Gastroesophageal sphincter (tissue), 4 donors: ENCODE results near the gene C2CD4C. TPM values are rescaled to one million over a fixed set of nuclear protein-coding genes. Genes with fewer than 3 reads are reported as not detected.

Experiments used
- ATAC-seq: fragments of 150-250 bp; one replicate; pipeline ENCODE4 v1.9.1; 2016; ENCODE audit warnings: mild to moderate bottlenecking, moderate library complexity
- H3K27ac ChIP-seq, 4 donors: fragments of 200-600 bp; sonication (generic) in 3 of 4; 1 replicate in 3 of 4; 2 replicates in 1 of 4; pipeline ENCODE4 v1.5.1; 2016 to 2019
- H3K27me3 ChIP-seq: fragments of 200-600 bp; sonication (generic); one replicate; pipeline ENCODE4 v1.5.1; 2019
- H3K36me3 ChIP-seq, 2 donors: fragments of 200-600 bp; sonication (generic); one replicate each; pipeline ENCODE4 v1.5.1; 2019; ENCODE audit warnings: control low read depth in 1 of 2
- H3K4me1 ChIP-seq, 3 donors: fragments of 200-600 bp; sonication (generic); 1 replicate in 2 of 3; 2 replicates in 1 of 3; pipeline ENCODE4 v1.5.1; 2016 to 2019; ENCODE audit warnings: control low read depth in 2 of 3
- H3K4me3 ChIP-seq, 2 donors: fragments of 200-600 bp; sonication (generic); one replicate each; pipeline ENCODE4 v1.5.1; 2019; ENCODE audit warnings: mild to moderate bottlenecking in 1 of 2, moderate library complexity in 1 of 2
- H3K9me3 ChIP-seq, 3 donors: fragments of 200-600 bp; sonication (generic); one replicate each; pipeline ENCODE4 v1.5.1; 2017 to 2019; ENCODE audit warnings: control low read depth in 2 of 3
- CTCF ChIP-seq, 4 experiments: fragments of 200-600 bp in 2 of 4; fragments of 450-650 bp in 2 of 4; sonication (generic) in 1 of 4; IDR thresholded peaks; one replicate each; pipeline ENCODE4 v1.5.1; 2017 to 2019; ENCODE audit warnings: antibody characterized with exemption in 4 of 4, mild to moderate bottlenecking in 2 of 4, moderate library complexity in 2 of 4
- EP300 ChIP-seq: sonication (generic); formaldehyde crosslinking; IDR thresholded peaks from one replicate; pipeline ENCODE4 v1.6.1; 2017; ENCODE audit warnings: antibody characterized with exemption, mild to moderate bottlenecking
- POLR2A ChIP-seq, 2 donors: fragments of 450-650 bp; IDR thresholded peaks; one replicate each; pipeline ENCODE4 v1.6.1; 2017; ENCODE audit warnings: antibody characterized with exemption in 2 of 2, mild to moderate bottlenecking in 2 of 2, moderate library complexity in 1 of 2
- POLR2AphosphoS5 ChIP-seq: sonication (generic); formaldehyde crosslinking; IDR thresholded peaks from one replicate; pipeline ENCODE4 v1.6.1; 2017; ENCODE audit warnings: antibody characterized with exemption
- WGBS, 2 donors: methylation state at CpG; one replicate each; pipeline ENCODE4 v1.1.5; 2018; ENCODE audit warnings: low coverage in 1 of 2; 5-methylcytosine and 5-hydroxymethylcytosine counted together
- total RNA-seq, 4 donors: library from RNA; depleted of rRNA; stranded (reverse); fragments of >200 nt; gene quantifications; one replicate each; pipeline ENCODE4 v1.1.0, GENCODE V29; 2016

The C2CD4C gene
- total RNA-seq, 4 donors from 2014 or later = 0.19 to 2.7 (median 0.67) TPM; not detected in 1

- TF ChIP-seq EP300 = no peak
- no peak for TF ChIP-seq POLR2AphosphoS5
- TF ChIP-seq CTCF (IDR thresholded peaks at IDR 0.05) = no peak
- no peak for TF ChIP-seq POLR2A (IDR thresholded peaks at IDR 0.05)
- Histone ChIP-seq H3K36me3 (peaks cover 0 to 25% of the 10 kb centered on the region in 2 donors), H3K27ac (no peak overlapping the region), H3K27me3 (no peaks in the 10 kb centered on the region), H3K4me1 (peaks cover 0 to 8% (median 0%) of the 10 kb centered on the region in 3 donors), H3K9me3 (no peaks in the 10 kb centered on the region), H3K4me3 (no peak overlapping the region)
- ATAC-seq = no peak
- WGBS, 2 donors = 77 to 89% methylated on average over 8 to 10 of the region's 31 CpGs
Measured at GRCh38 chr19:419721-420515, 11.0 kb upstream of the C2CD4C start.

GRCh38 chr19:418761-419671 is 10.1 kb upstream of the C2CD4C start:
- ATAC-seq = peak; percentile 68
- TF ChIP-seq CTCF (IDR thresholded peaks at IDR 0.05) (no peak), POLR2AphosphoS5 (no peak), POLR2A (IDR thresholded peaks at IDR 0.05) (no peak), EP300 (no peak)

GRCh38 chr19:416416-416815 is 7.5 kb upstream of the C2CD4C start:
- WGBS, 2 donors = 73 to 100% methylated on average over 1 to 3 of the region's 14 CpGs
- Histone ChIP-seq H3K27ac (no peak overlapping the region), H3K27me3 (peaks cover 25% of the 10 kb centered on the region), H3K4me3 (no peak overlapping the region), H3K9me3 (no peaks in the 10 kb centered on the region), H3K36me3 (peaks cover 0 to 5% of the 10 kb centered on the region in 2 donors), H3K4me1 (peaks cover 0 to 8% (median 0%) of the 10 kb centered on the region in 3 donors)
- ATAC-seq = no peak
- TF ChIP-seq POLR2A (IDR thresholded peaks at IDR 0.05) (no peak), POLR2AphosphoS5 (no peak), CTCF (IDR thresholded peaks at IDR 0.05) (no peak), EP300 (no peak)

More at GRCh38 chr19:418761-419671, 10.1 kb upstream of the C2CD4C start:
- Histone ChIP-seq H3K36me3 (peaks cover 0 to 16% of the 10 kb centered on the region in 2 donors), H3K4me1 (peaks cover 0 to 8% (median 0%) of the 10 kb centered on the region in 3 donors), H3K4me3 (no peak overlapping the region), H3K9me3 (no peaks in the 10 kb centered on the region), H3K27ac (no peak overlapping the region), H3K27me3 (no peaks in the 10 kb centered on the region)
- 69 to 88% methylated on average over 9 to 14 of the region's 51 CpGs for WGBS, 2 donors

- Histone ChIP-seq H3K9me3 (no peaks in the 10 kb centered on the region), H3K4me3 (no peak overlapping the region), H3K4me1 (peaks cover 0 to 8% (median 0%) of the 10 kb centered on the region in 3 donors), H3K27me3 (peaks cover 32% of the 10 kb centered on the region), H3K36me3 (peaks cover 0 to 4% of the 10 kb centered on the region in 2 donors), H3K27ac (no peak overlapping the region)
- no peak for ATAC-seq
- TF ChIP-seq CTCF (IDR thresholded peaks at IDR 0.05) = no peak
- no peak for TF ChIP-seq EP300
- no peak for TF ChIP-seq POLR2A (IDR thresholded peaks at IDR 0.05)
- no peak for TF ChIP-seq POLR2AphosphoS5
- WGBS, 2 donors = 88 to 92% methylated on average over 1 of the region's 1 CpG
Measured at GRCh38 chr19:415292-415691, 6.3 kb upstream of the C2CD4C start.
